Smooth muscle cell (in vitro differentiated cells): ENCODE data around the gene PABPN1. TPM values are rescaled to one million over a fixed set of nuclear protein-coding genes. Genes with fewer than 3 reads are reported as not detected.
A peak's percentile ranks its signal among the peaks of the same experiment; 100 is the strongest.

Source experiments
- DNase-seq: peaks from one replicate; lab custom pipeline; 2025; ENCODE audit not compliant: unreplicated experiment; lab: John Stamatoyannopoulos, UW
- H2AFZ ChIP-seq: fragments of 200-600 bp; sonication (generic); 2 replicates; pipeline ENCODE4 v1.6.0; 2016; ENCODE audit warnings: antibody characterized with exemption, low read depth, mild to moderate bottlenecking
- H3F3A ChIP-seq: fragments of 200-600 bp; sonication (generic); 2 replicates; pipeline ENCODE4 v1.6.0; 2017; ENCODE audit warnings: antibody characterized with exemption, low read depth
- H3K27ac ChIP-seq: fragments of 200-600 bp; sonication (generic); 2 replicates; pipeline ENCODE4 v1.5.1; 2016; ENCODE audit warnings: low read depth, mild to moderate bottlenecking
- H3K27me3 ChIP-seq: fragments of 200-600 bp; sonication (generic); 2 replicates; pipeline ENCODE4 v1.6.1; 2016; ENCODE audit warnings: low read depth, mild to moderate bottlenecking
- H3K36me3 ChIP-seq: fragments of 200-600 bp; sonication (generic); 2 replicates; pipeline ENCODE4 v1.5.1; 2016; ENCODE audit warnings: low read depth
- H3K4me1 ChIP-seq: fragments of 200-600 bp; sonication (generic); 2 replicates; pipeline ENCODE4 v1.5.1; 2016; ENCODE audit warnings: low read depth
- H3K4me2 ChIP-seq: fragments of 200-600 bp; sonication (generic); 2 replicates; pipeline ENCODE4 v1.6.0; 2016; ENCODE audit warnings: mild to moderate bottlenecking
- H3K4me3 ChIP-seq: fragments of 200-600 bp; sonication (generic); 2 replicates; pipeline ENCODE4 v1.5.1; 2016; ENCODE audit warnings: mild to moderate bottlenecking
- H3K79me2 ChIP-seq: fragments of 200-600 bp; sonication (generic); 2 replicates; pipeline ENCODE4 v1.6.0; 2016; ENCODE audit warnings: low read depth, mild to moderate bottlenecking
- H3K9ac ChIP-seq: fragments of 200-600 bp; sonication (generic); 2 replicates; pipeline ENCODE4 v1.6.0; 2016; ENCODE audit warnings: low read depth
- H3K9me3 ChIP-seq: fragments of 200-600 bp; sonication (generic); replicated peaks from 2 replicates; pipeline ENCODE4 v1.5.1; 2016; ENCODE audit warnings: low read depth
- H4K20me1 ChIP-seq: fragments of 200-600 bp; sonication (generic); 2 replicates; pipeline ENCODE4 v1.6.0; 2016; ENCODE audit warnings: low read depth
- WGBS: methylation state at CpG from one replicate; pipeline ENCODE4 v1.1.7; 2016; ENCODE audit warnings: low lambda C conversion rate; 5-methylcytosine and 5-hydroxymethylcytosine counted together
- polyA plus RNA-seq: library from polyadenylated mRNA; unstranded; fragments of >200 nt; fragmentation: Nextera tagmentation; extraction: Ambion mirVana; gene quantifications from 2 replicates; pipeline ENCODE4 v1.2.1, GENCODE V29; 2016
- total RNA-seq: library from RNA; depleted of rRNA; stranded (reverse); fragments of >200 nt; gene quantifications from 2 replicates; pipeline ENCODE4 v1.2.3, GENCODE V29; 2014
- TF ChIP-seq, protein P1 (sequence below): fragments of 200-600 bp; sonication (generic); IDR thresholded peaks from 2 replicates; pipeline ENCODE4 v1.5.1; 2017; ENCODE audit warnings: borderline replicate concordance, mild to moderate bottlenecking, antibody characterized with exemption; ENCODE audit not compliant: insufficient read depth, poor library complexity, severe bottlenecking

The PABPN1 gene
- total and polyA plus RNA-seq, 2 experiments from 2014 or later: 48.3 to 139 TPM

DNA sequence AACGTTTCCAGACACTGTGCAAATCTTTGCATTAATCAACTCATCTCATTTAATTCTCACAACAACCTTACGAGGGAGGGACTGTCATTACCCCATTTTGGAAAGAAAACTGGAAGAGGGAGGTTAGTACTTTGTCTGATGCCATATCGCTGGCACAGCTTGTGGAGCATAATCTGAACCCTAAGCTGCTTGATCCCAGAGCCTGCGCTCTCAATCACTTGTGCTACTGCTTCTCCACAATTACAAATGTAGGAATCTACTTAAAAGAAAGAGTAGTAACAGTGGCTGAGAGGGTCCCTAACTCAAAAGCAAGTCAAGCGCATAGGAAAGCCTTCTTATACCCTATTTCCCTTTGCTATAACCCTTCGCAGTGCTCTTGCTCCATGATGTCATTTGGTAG lies 40.5 kb downstream of the PABPN1 start:
- peaks cover 34% of the 10 kb centered on the region for H3K4me1 ChIP-seq
- DNase-seq: no peak
- H3K4me3 ChIP-seq: no peak overlapping the region
- no peak overlapping the region for H3K4me2 ChIP-seq
- peaks cover 32% of the 10 kb centered on the region for H3F3A ChIP-seq
- peak overlapping the region; percentile 80 for H3K27ac ChIP-seq
- 96% methylated on average over 6 of the region's 6 CpGs for WGBS
- TF ChIP-seq, protein P1, sequence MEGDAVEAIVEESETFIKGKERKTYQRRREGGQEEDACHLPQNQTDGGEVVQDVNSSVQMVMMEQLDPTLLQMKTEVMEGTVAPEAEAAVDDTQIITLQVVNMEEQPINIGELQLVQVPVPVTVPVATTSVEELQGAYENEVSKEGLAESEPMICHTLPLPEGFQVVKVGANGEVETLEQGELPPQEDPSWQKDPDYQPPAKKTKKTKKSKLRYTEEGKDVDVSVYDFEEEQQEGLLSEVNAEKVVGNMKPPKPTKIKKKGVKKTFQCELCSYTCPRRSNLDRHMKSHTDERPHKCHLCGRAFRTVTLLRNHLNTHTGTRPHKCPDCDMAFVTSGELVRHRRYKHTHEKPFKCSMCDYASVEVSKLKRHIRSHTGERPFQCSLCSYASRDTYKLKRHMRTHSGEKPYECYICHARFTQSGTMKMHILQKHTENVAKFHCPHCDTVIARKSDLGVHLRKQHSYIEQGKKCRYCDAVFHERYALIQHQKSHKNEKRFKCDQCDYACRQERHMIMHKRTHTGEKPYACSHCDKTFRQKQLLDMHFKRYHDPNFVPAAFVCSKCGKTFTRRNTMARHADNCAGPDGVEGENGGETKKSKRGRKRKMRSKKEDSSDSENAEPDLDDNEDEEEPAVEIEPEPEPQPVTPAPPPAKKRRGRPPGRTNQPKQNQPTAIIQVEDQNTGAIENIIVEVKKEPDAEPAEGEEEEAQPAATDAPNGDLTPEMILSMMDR: no peak
- H3K36me3 ChIP-seq: no peaks in the 10 kb centered on the region
- no peaks in the 10 kb centered on the region for H3K27me3 ChIP-seq
- peaks cover 49% of the 10 kb centered on the region for H3K79me2 ChIP-seq
- H2AFZ ChIP-seq: no peak overlapping the region
- H3K9ac ChIP-seq: peak overlapping the region; percentile 26
- H3K9me3 ChIP-seq: no peaks in the 10 kb centered on the region
- H4K20me1 ChIP-seq: peaks cover 41% of the 10 kb centered on the region

DNA sequence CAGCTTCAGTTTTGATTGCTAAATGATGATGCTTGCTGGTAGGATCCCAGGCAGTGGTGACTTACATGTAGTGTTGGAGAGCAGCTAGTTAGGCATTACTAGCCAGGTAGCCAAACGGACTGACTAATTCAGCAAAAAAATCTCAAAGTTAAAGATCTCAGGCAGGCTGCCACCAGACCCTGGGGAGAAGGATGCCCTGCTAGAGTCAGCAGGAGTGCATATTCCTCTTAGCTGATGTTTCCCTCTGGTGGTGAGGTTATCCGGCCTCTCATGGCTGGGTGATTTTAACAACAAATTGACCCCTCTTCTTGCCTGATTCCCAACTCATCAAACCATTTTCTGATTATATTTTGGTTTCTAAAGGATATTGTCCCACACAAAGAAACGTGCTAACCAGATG lies 40.9 kb downstream of the PABPN1 start:
- peak overlapping the region; percentile 6 for H3K4me2 ChIP-seq
- H3K9me3 ChIP-seq: no peaks in the 10 kb centered on the region
- no peak overlapping the region for H2AFZ ChIP-seq
- peaks cover 49% of the 10 kb centered on the region for H3K79me2 ChIP-seq
- DNase-seq: no peak
- WGBS: 80% methylated on average over 3 of the region's 3 CpGs
- no peak overlapping the region for H3K4me3 ChIP-seq
- no peaks in the 10 kb centered on the region for H3K27me3 ChIP-seq
- peak overlapping the region; percentile 80 for H3K27ac ChIP-seq
- H3K9ac ChIP-seq: peak overlapping the region; percentile 26
- H3F3A ChIP-seq: peaks cover 36% of the 10 kb centered on the region
- no peaks in the 10 kb centered on the region for H3K36me3 ChIP-seq
- TF ChIP-seq, protein P1: no peak
- peaks cover 41% of the 10 kb centered on the region for H4K20me1 ChIP-seq
- H3K4me1 ChIP-seq: peaks cover 39% of the 10 kb centered on the region

DNA sequence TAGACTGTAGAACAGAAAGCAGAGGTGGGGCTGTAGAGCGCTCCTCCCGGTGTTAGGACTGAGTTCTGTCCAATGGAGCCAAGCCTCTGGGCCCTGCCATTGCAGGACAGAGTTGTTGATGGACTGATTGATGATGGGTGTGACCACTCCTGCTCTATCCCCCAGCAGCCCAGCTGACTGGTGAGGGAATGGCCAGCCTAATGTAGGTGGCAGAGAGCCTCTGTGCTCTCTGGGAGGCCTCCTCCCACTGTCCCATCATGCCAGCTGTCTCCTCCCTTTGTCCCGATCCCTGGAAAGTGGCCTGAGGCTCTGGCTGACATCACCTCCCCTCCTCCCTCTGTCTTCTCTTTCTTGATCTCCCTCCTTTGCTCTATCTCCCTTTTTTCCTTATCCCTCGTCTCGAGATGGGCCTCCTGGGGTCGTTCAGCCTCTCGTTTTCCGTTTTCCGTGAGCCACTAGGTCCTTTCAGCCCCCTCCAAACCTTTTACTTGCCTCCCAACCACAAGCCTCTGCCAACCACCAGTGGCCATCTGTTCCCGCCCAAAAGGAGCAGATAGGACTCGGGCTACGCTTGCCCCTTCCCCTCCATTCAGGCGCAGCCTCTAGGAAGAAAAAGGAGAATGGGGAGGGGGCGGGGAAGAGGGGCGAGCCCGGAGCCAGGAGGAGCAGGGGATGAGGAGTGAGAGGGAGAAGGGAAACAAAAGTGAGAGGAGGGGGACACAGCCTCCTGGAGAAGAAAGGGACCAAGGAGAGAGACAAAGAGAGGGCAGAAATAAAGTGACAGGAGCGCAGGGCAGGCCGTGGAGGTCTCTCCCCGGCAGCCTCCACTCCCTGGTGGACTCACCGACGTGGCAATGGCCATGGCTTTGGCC lies 43.1 kb downstream of the PABPN1 start:
- Histone ChIP-seq H3K4me2 (peak overlapping the region; percentile 97), H3K9me3 (no peaks in the 10 kb centered on the region), H4K20me1 (peaks cover 41% of the 10 kb centered on the region), H3K36me3 (no peaks in the 10 kb centered on the region), H3K4me3 (peak overlapping the region; percentile 80), H3K27ac (peak overlapping the region; percentile 88), H3K4me1 (peaks cover 43% of the 10 kb centered on the region), H3K27me3 (no peaks in the 10 kb centered on the region), H2AFZ (peak overlapping the region; percentile 62), H3F3A (peaks cover 22% of the 10 kb centered on the region), H3K9ac (peak overlapping the region; percentile 87), H3K79me2 (peaks cover 49% of the 10 kb centered on the region)
- TF ChIP-seq, protein P1: no peak
- DNase-seq: no peak
- WGBS: 6% methylated on average over 17 of the region's 21 CpGs
